Cardiac muscle cell (in vitro differentiated cells and primary cell): Measurements from ENCODE around the gene SLC6A6. TPM values are rescaled to one million over a fixed set of nuclear protein-coding genes. Genes with fewer than 3 reads are reported as not detected.

Experiments used
- DNase-seq, 2 donors: peaks; one replicate each; pipeline versions ENCODE4 v3.0.0 to v3.0.0-alpha.2; 2010 to 2017; ENCODE audit warnings: low read depth in 1 of 2, low spot score in 1 of 2
- H3K27ac ChIP-seq: fragments of 200-600 bp; sonication (generic); 2 replicates; pipeline ENCODE4 v1.5.1; 2016
- H3K27me3 ChIP-seq: fragments of 200-600 bp; sonication (generic); 2 replicates; pipeline ENCODE4 v1.6.0; 2016; ENCODE audit warnings: control low read depth
- H3K36me3 ChIP-seq: fragments of 200-600 bp; sonication (generic); 2 replicates; pipeline ENCODE4 v1.5.1; 2016; ENCODE audit warnings: control low read depth
- H3K4me1 ChIP-seq: fragments of 200-600 bp; sonication (generic); 2 replicates; pipeline ENCODE4 v1.8.1; 2017; ENCODE audit warnings: low read depth, mild to moderate bottlenecking, mixed run types
- H3K4me3 ChIP-seq: fragments of 200-600 bp; sonication (generic); 2 replicates; pipeline ENCODE4 v1.5.1; 2016; ENCODE audit warnings: mild to moderate bottlenecking
- H3K9me3 ChIP-seq: fragments of 200-600 bp; sonication (generic); 2 replicates; pipeline ENCODE4 v1.5.1; 2017; ENCODE audit warnings: low read depth, mild to moderate bottlenecking, control low read depth
- polyA plus RNA-seq: library from polyadenylated mRNA; unstranded; fragments of >200 nt; fragmentation: Nextera tagmentation; extraction: Ambion mirVana; gene quantifications from 2 replicates; pipeline ENCODE4 v1.2.1, GENCODE V29; 2016
- total RNA-seq: library from RNA; depleted of rRNA; stranded (reverse); fragments of >200 nt; gene quantifications from 2 replicates; pipeline ENCODE4 v1.2.3, GENCODE V29; 2016
- TF ChIP-seq, protein P1 (sequence below): IDR thresholded peaks from 2 replicates; pipeline ENCODE4 v1.5.1; 2012; ENCODE audit warnings: low read depth, mild to moderate bottlenecking, low read length

Gene SLC6A6
- total and polyA plus RNA-seq, 2 experiments from 2014 or later, result 5.4 to 19.7 TPM

DNA sequence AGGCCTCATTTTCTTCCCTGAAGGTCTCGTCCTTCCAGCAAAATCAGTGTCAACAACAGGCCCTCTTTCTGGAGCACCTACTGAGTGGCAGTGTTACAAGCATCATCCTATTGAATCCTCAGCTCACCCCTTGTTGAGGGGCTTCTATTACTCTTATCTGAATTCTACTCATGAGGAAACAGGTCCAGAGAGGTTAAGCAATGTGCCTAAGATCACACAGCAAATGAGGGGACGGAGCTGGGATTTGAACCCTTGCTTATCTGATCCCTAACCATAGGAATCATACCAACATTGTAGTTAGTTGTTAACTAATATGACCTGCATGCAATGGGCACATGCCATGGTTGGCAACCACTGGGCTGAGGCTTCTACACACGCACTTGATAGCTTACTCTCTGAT, 63.0 kb downstream of the SLC6A6 start:
- TF ChIP-seq, protein P1, sequence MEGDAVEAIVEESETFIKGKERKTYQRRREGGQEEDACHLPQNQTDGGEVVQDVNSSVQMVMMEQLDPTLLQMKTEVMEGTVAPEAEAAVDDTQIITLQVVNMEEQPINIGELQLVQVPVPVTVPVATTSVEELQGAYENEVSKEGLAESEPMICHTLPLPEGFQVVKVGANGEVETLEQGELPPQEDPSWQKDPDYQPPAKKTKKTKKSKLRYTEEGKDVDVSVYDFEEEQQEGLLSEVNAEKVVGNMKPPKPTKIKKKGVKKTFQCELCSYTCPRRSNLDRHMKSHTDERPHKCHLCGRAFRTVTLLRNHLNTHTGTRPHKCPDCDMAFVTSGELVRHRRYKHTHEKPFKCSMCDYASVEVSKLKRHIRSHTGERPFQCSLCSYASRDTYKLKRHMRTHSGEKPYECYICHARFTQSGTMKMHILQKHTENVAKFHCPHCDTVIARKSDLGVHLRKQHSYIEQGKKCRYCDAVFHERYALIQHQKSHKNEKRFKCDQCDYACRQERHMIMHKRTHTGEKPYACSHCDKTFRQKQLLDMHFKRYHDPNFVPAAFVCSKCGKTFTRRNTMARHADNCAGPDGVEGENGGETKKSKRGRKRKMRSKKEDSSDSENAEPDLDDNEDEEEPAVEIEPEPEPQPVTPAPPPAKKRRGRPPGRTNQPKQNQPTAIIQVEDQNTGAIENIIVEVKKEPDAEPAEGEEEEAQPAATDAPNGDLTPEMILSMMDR, result no peak
- H3K27ac ChIP-seq, result no peak overlapping the region
- no peak for DNase-seq
- no peaks in the 10 kb centered on the region for H3K36me3 ChIP-seq
- H3K27me3 ChIP-seq, result no peaks in the 10 kb centered on the region
- H3K9me3 ChIP-seq, result no peaks in the 10 kb centered on the region
- no peak overlapping the region for H3K4me3 ChIP-seq
- H3K4me1 ChIP-seq, result no peaks in the 10 kb centered on the region

DNA sequence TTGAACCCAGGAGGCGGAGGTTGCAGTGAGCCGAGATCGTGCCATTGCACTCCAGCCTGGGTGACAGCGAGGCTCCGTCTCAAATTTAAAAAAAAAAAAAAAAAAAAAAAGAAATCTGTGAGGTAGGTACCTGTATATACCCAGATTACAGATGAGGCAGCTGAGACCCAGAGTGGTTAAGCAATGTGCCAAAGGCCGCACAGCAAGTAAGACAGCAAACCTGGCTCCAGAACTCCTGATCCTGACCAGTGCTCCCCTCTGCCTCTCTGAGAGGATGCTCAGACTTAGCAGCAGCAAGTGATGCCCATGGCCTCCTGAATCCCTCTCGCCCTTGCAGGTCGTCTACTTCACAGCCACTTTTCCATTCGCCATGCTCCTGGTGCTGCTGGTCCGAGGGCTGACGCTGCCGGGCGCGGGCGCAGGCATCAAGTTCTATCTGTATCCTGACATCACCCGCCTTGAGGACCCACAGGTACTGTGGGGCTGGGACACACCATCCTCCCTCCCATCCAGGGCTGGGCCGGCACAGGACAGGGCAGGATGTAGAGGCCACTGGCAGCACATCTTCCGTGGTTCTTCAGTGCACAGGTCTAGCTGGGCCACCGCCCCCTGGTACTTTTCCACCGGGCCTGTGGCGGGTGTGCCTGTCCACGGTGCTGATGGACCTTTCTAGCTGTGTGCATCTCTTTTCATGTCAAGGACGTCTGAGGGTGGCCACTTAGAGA, 63.9 kb downstream of the SLC6A6 start:
- H3K4me1 ChIP-seq, result no peaks in the 10 kb centered on the region
- H3K36me3 ChIP-seq, result no peaks in the 10 kb centered on the region
- H3K27ac ChIP-seq, result no peak overlapping the region
- H3K27me3 ChIP-seq, result no peaks in the 10 kb centered on the region
- no peak for DNase-seq
- TF ChIP-seq, protein P1, result no peak
- no peak overlapping the region for H3K4me3 ChIP-seq
- no peaks in the 10 kb centered on the region for H3K9me3 ChIP-seq

DNA sequence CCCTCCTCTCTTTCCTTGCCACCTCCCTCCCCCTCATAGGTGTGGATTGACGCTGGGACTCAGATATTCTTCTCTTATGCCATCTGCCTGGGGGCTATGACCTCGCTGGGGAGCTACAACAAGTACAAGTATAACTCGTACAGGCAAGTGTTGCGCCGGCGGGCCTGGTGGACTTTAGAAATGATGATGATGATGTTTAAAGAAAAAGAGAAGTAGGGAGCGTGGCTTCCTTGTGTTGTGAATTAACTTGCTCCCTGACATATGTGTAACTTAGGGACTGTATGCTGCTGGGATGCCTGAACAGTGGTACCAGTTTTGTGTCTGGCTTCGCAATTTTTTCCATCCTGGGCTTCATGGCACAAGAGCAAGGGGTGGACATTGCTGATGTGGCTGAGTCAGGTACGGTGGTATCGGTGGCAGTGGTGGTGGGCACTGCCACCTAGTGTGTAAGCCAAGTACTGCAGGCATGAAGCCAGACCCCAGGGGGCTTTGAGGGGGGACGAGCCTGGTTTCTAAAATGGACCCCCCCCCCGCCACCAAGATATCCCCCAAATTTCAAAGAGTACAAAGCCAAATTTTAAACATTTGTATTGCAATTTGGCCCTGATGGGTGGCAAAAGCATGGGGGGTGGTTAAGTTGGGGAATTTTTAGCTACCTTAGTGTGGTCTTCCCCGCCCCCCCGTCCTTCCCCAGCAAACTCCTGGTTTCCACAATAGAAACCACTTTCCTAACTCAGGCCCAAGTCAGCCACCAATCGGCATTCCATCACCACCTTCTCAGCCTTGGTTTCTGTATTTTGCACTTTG, 65.6 kb downstream of the SLC6A6 start:
- Histone ChIP-seq H3K27me3 (no peaks in the 10 kb centered on the region), H3K27ac (no peak overlapping the region), H3K4me1 (no peaks in the 10 kb centered on the region), H3K4me3 (no peak overlapping the region), H3K9me3 (no peaks in the 10 kb centered on the region), H3K36me3 (no peaks in the 10 kb centered on the region)
- DNase-seq, result peak; percentile 59
- TF ChIP-seq, protein P1, result peak; percentile 85

DNA sequence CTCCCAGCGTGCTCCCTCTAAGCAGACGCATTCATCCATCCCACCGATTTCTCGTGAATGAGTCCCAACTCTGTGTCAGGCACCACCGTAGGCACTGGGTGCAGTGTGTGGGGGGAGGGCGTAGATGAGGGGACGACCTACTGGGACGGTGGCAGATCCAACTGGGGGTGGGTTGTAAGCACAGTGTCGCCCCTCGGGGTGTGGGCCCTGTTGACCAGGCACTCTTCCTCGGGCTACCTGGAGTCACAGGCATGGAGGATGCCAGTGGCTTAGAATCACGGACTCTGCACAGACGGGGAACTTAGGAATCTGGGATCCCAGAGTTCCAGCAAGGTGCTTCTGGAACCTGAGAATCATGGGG, 66.2 kb downstream of the SLC6A6 start:
- TF ChIP-seq, protein P1, result no peak
- H3K36me3 ChIP-seq, result no peaks in the 10 kb centered on the region

DNA sequence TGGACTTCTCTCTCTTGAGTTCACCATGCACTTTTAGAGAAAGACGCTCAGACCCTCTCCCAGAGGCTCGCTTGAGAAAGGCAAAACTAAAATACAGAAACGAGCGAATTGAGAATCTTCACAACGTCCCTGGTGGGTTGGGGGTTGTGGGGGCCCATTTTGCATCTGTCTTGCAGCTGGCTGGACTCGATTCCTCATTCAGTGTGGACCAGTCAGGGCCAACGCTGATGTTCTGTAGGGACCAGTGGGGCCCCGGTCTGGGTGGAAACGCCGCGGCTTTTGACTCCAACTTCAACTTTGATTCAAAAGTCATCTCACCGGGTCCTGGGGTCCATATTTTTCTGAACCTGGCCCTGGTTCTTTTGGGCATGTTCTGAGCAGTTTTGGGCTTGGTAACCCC, 68.1 kb downstream of the SLC6A6 start:
- Histone ChIP-seq H3K4me1 (no peaks in the 10 kb centered on the region), H3K27me3 (no peaks in the 10 kb centered on the region), H3K27ac (no peak overlapping the region), H3K4me3 (no peak overlapping the region), H3K36me3 (no peaks in the 10 kb centered on the region), H3K9me3 (no peaks in the 10 kb centered on the region)
- no peak for DNase-seq
- TF ChIP-seq, protein P1, result no peak

More for the DNA sequence above, 66.2 kb downstream of the SLC6A6 start:
- Histone ChIP-seq H3K27me3 (no peaks in the 10 kb centered on the region), H3K4me1 (no peaks in the 10 kb centered on the region), H3K4me3 (no peak overlapping the region), H3K27ac (no peak overlapping the region), H3K9me3 (no peaks in the 10 kb centered on the region)
- DNase-seq, result no peak
